ENCODE measurements around the gene ALDH1A2.

Gene ALDH1A2

GRCh38 chr15:58103482-58103881 is 38.0 kb upstream of the ALDH1A2 start:
- H3K27ac ChIP-seq: no peak overlapping the region
- TF ChIP-seq CTCF (conservative IDR thresholded peaks at IDR 0.05): no peak

GRCh38 chr15:58096529-58097084 is 31.1 kb upstream of the ALDH1A2 start:
- H3K27ac ChIP-seq: peak overlapping the region; percentile 71
- TF ChIP-seq CTCF (conservative IDR thresholded peaks at IDR 0.05): no peak

GRCh38 chr15:58095415-58095814 is 29.9 kb upstream of the ALDH1A2 start:
- H3K27ac ChIP-seq: peak overlapping the region; percentile 71
- TF ChIP-seq CTCF (conservative IDR thresholded peaks at IDR 0.05): no peak

GRCh38 chr15:58087871-58088270 is 22.4 kb upstream of the ALDH1A2 start:
- no peak for TF ChIP-seq CTCF (conservative IDR thresholded peaks at IDR 0.05)
- H3K27ac ChIP-seq: no peak overlapping the region

GRCh38 chr15:58086491-58086890 is 21.0 kb upstream of the ALDH1A2 start:
- no peak for TF ChIP-seq CTCF (conservative IDR thresholded peaks at IDR 0.05)
- no peak overlapping the region for H3K27ac ChIP-seq

GRCh38 chr15:58083526-58083925 is 18.0 kb upstream of the ALDH1A2 start:
- TF ChIP-seq CTCF (conservative IDR thresholded peaks at IDR 0.05): no peak
- no peak overlapping the region for H3K27ac ChIP-seq

GRCh38 chr15:58081891-58082290 is 16.4 kb upstream of the ALDH1A2 start:
- no peak overlapping the region for H3K27ac ChIP-seq
- no peak for TF ChIP-seq CTCF (conservative IDR thresholded peaks at IDR 0.05)

All from VCaP (cell line).